GM19463 (cell line): ENCODE data around the gene TSACC.
"Not testable (repeated sequence)": the region's sequence is repeated elsewhere in the genome, so short reads cannot be mapped to it uniquely, and the experiment has no call there.

Experiments
- ATAC-seq: cut with Tn5 transposase; IDR thresholded peaks from one replicate; pipeline ENCODE4 v1.9.1; 2021; ENCODE audit warnings: mild to moderate bottlenecking, moderate library complexity; ENCODE audit not compliant: unreplicated experiment

TSACC gene

GRCh38 chr1:156346035-156346434 is 7.7 kb downstream of the TSACC start:
- ATAC-seq: not testable (repeated sequence)

GRCh38 chr1:156346636-156347035 is 8.3 kb downstream of the TSACC start:
- no peak for ATAC-seq

GRCh38 chr1:156347331-156347730 is 9.0 kb downstream of the TSACC start:
- ATAC-seq: no peak

GRCh38 chr1:156352481-156352880 is 14.2 kb downstream of the TSACC start:
- ATAC-seq: not testable (repeated sequence)

- ATAC-seq: no peak
Observed at GRCh38 chr1:156356262-156356874, 18.0 kb downstream of the TSACC start.

- ATAC-seq: no peak
Observed at GRCh38 chr1:156356875-156357534, 18.7 kb downstream of the TSACC start.

GRCh38 chr1:156357977-156358376 is 19.7 kb downstream of the TSACC start:
- ATAC-seq: no peak

- ATAC-seq: no peak
Observed at GRCh38 chr1:156358641-156359040, 20.3 kb downstream of the TSACC start.

GRCh38 chr1:156359249-156359648 is 20.9 kb downstream of the TSACC start:
- ATAC-seq: no peak

- no peak for ATAC-seq
Observed at GRCh38 chr1:156359973-156360372, 21.6 kb downstream of the TSACC start.

GRCh38 chr1:156360534-156360933 is 22.2 kb downstream of the TSACC start:
- ATAC-seq: no peak

- ATAC-seq: no peak
Observed at GRCh38 chr1:156365754-156366153, 27.4 kb downstream of the TSACC start.

- ATAC-seq: no peak
Observed at GRCh38 chr1:156366378-156367166, 28.2 kb downstream of the TSACC start.

- ATAC-seq: no peak
Observed at GRCh38 chr1:156367383-156368156, 29.2 kb downstream of the TSACC start.

- ATAC-seq: no peak
Observed at GRCh38 chr1:156368157-156368658, 29.9 kb downstream of the TSACC start.

- no peak for ATAC-seq
Observed at GRCh38 chr1:156368889-156369684, 30.8 kb downstream of the TSACC start, which contains the start of gene RHBG. RHBG (plus strand) TSS chr1:156369211; CDS start chr1:156369250, 39 bp downstream.

- ATAC-seq: not testable (repeated sequence)
Observed at GRCh38 chr1:156369685-156370286, 31.5 kb downstream of the TSACC start.

GRCh38 chr1:156371553-156372264 is 33.4 kb downstream of the TSACC start:
- no peak for ATAC-seq

- ATAC-seq: no peak
Observed at GRCh38 chr1:156372265-156372586, 33.9 kb downstream of the TSACC start.
